Fibroblast of peridontal ligament (primary cell): ENCODE results near the gene KLHDC8B.

Experiments
- DNase-seq: peaks from one replicate; pipeline ENCODE4 v3.0.0-alpha.2; 2010; ENCODE audit errors: extremely low read depth

The KLHDC8B gene

DNA sequence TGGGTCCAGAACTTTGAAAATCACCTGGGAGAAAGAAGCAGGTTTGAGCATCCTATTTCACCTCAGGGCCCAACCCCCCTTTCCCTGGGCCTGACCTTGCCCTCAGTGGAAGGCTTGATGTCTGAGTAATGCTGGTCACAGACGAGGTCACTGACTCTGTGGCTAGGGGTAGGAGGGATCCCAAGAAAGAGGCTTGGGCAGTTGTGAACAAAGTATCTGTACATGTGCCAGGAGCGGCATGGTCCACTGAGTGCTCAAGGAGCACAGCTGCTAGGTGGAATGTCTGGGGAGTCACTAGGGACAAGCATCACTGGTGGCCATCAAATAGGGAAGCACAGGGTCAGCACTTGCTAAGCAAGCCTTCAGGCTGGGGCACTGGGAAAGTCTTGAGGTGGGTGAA lies 12.6 kb upstream of the KLHDC8B start:
- DNase-seq, result no peak

DNA sequence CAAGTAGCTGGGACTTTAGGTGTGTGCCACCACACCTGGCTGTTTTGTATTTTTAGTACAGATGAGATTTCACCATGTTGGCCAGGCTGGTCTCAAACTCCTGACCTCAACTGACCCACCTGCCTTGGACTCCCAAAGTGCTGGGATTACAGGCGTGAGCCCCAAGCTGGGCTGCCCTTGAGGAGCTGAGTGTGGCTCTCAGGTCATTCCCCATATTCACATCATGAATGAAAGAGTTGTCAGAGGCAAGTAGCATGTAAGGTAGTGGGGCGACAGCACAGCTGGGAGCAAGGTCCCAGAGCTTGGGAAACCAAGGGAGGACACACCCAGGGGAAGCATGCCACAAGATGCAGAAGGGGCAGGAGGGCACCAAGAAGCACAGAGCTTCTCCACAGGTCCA lies 10.2 kb upstream of the KLHDC8B start:
- DNase-seq, result no peak

DNA sequence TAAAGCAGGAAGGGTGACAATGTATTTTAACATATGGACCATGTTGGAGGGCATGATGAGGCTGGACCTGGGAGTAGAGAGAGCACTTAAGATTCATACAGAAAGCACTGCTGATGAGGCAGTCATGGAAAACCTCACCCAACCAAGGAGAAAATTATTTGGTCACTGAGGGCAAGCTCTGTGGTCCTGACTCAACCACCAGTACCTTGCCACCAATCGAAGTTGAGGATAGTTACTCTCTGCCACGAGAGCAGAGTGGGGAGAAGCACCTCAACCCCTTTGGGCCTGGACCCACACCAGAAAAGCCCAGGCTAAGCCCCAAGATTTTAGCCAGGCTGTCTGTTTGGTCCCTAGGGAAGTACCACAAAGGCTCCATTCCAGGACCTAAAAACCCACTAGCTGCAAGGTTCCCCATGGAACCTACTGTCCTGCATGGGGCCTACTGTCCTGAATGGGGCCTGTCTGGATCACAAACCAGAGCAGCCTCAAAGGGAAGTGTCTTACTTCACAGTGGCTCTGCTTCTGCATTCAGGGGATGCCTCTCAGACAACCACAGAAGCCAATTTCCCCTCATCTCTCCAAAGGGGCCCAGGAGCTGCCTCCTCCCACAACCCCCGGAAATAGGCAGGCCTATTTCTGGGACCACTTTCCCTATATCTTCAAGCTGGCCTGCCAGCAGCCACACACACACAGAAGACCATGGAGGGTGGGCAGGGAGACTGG lies 9.4 kb upstream of the KLHDC8B start:
- no peak for DNase-seq

DNA sequence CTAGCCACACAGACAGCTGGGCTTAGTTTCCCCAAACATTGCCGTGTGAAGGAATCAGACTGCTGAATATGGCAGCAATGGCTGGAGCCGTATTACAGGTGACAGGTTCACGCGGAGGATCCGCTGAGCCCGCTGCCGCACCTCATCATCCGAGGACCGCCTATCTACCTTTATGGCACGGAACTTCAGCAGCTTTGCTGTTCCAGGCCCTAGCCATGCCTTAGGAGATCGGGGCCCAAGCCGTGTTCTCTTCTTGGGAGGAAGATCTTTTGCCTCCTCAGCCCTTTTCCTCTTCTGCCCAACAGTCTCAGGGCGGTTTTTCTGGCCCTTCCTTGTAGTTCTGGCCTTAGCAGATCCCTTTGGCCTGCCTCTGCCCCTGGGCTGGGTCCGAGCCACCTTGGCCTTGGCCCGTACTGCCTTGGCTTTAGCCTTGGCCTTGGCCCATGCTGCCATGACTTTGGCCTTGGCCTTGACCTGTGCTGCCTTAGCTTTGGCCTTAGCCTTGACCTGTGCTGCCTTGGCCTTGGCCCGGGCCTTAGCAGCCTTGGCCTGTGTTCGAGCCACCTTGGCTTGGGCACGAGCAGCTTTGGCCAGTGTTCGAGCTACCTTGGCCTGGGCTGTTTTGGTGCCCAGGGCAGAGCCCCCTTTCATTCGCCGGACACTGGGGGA lies 8.5 kb upstream of the KLHDC8B start:
- DNase-seq, result no peak

DNA sequence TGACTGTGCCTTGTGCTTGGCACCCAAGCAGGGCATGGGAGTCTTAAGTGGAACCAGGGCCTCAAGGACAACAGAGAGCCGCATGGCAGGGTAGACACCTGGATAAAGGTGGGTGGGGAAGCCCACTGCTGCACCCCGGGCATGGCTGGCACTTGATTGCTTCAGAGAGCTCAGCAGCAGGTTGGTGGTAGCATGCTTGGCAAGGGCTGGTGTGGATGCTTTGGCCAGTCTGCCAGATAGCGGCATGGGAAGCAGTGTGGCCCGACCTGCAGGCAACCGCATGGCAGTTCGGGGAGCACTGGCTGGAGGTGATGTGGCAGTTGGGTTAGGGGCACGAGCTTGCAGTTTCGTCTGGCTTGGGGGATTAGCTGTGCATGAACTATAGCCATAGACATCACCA lies 7.8 kb upstream of the KLHDC8B start:
- no peak for DNase-seq

DNA sequence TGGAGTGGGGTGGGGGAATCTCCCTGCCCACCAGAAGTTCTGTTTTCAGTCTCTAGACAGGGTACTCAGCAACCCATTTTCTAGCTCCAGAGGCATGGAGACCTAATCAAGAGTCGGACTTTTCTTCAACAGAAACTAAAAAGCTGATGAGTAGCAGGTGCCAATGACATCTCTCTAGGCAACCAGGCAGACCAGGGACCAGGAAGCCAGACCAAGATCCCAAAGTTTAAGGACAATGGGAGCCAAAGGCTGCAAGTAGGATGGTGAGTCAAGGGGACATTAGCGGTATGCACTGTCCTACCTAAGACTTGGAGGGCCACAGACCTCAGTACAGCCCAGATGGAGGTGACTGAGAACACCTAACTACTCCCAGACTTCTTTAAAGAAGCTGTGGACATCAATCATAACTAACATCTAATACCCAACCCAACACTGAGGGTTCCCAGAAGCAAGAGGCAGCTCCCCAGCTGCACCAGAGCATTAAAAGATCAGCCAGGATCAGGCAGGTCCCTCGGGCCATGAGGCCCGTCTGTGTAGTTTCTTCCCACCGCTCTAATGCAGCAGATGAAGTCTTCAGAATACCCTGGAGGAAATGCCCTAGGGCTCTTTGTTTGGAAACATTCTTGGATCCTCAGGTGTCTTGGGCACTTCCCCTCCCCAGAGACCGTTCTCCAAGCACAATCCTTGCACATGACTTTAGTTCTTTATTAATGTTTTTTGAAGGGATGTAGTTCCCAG lies 6.2 kb upstream of the KLHDC8B start:
- DNase-seq, result no peak

DNA sequence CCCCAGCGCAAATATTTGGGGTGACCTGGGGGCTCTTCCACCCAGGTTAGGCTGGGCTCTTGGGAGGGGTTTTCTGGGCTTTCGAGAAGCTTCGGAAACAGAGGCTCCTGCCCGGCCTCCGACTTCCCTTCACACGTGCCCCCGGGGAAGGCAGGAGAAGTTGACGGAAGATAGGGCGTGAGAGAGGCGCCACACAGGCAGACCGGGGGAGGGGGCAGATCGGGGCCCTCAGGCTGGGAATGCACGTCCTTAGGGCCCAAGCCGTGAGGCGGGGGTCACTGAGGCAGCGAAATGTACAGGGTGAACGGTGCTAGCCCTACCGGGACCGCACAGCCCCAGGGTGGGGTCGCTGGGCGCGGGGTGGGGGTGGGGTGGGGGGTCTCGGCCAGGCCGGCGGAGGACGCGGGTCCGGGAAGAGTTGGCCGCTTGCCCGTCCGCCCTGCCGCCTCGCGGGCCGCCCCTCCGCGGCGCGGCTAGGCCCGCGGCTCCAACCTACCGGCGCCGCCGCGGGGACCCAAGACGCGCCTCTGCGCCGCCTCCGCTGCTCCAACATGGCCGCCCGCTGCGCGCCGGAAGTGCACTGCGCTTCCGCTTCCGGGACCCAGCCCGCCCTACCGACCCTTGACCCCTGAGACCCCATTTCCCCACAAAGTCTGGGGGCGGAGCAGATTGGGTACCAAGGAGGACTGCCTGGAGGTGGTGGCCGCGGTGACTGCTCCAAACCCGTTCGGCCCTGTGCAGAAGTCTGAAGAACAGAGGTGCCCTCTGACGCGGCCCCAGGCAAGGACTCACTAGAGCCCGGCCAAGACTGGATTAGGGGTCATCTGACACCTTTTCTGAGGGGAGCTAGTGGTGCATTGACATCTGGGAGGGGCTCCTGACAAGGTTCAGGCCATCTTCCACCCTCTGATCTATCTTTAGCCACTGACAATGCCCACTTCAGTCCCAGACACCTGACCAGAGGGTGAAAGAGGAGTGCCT lies 5.3 kb upstream of the KLHDC8B start, which contains the start of gene CCDC71:
Gene CCDC71, minus strand, starts transcription at position 561 of the 981 bp plus-strand sequence. CDS start 2,123 bp downstream, outside the sequence.
- DNase-seq, result peak; percentile 57

DNA sequence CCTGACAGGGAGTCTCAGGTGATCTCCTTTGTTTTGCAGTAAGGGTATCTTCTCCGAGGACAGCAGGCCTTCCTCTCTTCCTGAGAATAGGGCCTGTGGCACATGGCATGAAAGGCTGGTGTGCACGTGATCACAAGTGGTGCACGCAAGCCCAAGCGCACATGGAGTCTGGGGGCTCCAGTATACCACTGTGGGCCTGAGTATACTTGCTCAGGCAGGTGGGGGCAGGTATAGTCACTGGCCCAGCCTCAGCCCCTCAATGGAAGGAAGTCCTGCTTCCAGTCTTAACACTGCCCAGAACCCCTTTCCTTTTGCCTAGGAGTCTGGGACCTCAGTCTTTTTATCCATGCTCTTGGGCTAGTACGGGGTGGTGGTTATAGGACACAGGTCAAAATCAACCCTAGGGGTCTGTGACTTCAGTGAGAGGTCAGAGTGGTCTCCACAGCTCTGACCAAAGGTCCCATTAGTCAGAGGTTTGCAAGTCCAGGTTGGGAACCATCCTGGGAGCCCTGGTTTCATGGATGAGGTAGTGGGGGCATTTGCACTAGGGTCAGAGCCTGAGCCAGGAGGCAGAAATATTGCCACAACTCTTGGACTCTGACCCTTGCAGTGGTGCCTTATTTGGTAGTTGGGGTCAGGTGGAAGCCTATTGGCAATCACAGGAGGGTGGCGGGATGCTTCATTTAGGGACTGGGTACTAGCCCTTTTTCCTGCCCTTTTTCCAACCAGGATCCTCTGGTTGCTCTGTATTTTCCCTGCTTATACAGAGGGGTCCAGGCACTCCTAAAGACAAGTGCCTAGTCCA lies 4.4 kb upstream of the KLHDC8B start:
- DNase-seq, result no peak

DNA sequence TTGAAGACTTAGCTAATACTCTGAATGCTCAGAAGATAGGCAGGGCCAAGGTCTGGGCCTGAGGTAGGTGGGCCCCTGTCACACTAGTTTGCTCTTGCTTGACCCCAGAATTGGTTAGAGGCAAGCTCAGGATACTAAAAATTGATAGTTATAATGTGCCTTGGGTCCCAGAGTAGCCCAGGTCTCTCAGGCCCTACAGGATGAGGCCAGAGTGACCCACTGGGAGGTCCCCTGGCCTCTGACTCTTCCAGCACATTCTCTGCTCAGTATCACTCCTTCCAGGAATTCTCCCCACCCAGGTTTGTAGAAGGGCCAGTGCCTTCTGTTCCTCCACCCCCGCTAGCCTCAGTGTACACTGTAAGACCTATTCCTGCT lies 667 bp upstream of the KLHDC8B start:
- no peak for DNase-seq

DNA sequence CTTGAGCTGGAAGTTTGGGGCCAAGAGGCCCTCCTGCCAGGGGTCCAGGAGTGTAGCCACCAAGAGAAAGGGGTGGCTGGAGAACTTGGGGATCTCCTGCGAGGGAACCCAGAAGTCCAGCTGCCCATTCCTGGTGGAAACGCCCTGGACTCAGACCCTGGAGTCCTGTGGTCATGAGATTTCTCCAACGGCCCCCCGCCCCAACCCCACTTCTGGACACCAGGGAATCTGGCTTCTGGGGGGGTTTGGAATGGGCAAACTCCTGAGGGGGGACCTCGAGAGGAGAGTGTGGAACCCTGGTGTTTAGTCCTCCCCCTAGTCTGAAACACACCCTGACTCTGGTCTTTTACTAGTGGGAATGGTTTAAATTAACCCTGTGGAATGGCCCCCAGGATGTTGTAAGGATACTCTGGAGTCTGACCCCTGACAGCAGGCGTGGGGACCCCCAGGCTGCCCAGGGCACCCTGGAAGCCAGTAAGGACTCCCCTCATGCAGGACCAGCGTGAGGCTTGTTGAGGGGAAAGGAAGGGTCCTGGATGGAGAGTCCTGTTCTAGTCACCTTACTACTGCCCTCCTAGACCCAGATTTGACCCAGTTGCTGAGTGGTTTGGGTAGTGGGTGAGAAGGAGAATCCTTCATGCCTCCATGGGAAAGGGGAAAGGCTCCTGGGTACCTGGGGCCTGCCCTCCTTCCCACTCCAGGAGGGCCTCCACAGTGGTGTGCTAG lies 540 bp downstream of the KLHDC8B start:
- no peak for DNase-seq

DNA sequence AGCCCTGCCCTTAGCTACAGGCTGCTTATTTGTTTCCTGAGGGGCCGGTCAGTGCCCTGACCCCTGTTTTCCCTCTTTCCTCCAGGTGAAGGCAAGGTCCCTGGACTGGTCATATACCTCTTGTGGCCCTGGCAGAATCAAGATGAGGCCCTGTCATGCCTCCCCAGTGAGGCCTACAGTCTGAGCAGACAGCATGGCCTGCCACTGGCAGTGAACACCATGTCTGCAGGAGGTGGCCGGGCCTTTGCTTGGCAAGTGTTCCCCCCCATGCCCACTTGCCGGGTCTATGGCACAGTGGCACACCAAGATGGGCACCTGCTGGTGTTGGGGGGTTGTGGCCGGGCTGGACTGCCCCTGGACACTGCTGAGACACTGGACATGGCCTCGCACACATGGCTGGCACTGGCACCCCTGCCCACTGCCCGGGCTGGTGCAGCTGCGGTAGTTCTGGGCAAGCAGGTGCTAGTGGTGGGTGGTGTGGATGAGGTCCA lies 1.2 kb downstream of the KLHDC8B start:
- no peak for DNase-seq

DNA sequence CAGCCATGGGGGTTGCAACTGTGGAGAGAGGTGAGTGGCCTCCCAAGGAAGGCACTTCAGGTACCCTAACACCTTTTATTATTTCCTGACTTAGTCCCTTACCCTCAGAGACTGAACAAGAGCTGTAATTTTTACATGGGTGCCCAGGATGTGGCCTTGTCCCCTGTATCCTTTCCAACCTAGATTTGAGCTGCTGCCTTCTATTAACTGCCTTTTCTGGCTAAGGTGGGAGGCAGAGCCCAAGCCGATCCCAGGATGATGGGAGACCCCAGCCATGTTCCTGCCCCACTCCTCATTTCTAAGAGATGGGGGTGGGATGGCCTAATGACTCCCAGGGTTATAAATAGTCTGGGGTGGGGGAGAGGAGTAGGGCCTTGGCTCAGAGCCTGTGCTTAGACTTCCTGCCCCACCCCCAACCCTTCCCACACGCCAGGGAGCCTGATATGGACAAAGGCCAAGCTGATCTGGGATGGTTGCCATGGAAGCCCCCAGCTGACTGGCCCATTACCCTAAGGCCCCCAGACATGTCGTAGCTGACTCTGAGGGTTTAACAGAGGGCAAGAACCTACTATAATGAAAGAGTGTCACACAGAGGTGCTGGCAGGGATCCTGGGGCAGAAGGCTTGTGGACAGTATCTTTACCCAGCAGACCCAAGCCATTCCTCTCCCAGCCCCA lies 1.9 kb downstream of the KLHDC8B start:
- no peak for DNase-seq

DNA sequence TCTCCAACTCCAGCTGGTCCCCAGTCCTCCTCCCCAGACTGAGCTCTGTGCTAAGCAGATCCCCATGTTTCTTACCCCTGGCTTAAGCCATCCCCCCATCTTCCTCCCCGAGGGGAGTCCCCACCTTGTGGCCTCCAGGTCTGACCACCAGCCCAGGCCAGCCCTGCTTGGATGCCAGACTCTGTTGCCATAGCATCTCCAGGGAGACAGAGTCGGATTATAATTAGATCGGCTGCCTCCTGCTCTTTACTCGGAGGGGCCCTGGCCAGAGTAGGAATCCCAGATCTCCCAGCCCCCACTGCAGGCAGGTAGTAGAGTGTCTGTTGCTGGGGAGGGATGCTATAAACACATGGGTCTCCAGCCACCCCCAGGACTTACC lies 2.4 kb downstream of the KLHDC8B start:
- DNase-seq, result no peak

DNA sequence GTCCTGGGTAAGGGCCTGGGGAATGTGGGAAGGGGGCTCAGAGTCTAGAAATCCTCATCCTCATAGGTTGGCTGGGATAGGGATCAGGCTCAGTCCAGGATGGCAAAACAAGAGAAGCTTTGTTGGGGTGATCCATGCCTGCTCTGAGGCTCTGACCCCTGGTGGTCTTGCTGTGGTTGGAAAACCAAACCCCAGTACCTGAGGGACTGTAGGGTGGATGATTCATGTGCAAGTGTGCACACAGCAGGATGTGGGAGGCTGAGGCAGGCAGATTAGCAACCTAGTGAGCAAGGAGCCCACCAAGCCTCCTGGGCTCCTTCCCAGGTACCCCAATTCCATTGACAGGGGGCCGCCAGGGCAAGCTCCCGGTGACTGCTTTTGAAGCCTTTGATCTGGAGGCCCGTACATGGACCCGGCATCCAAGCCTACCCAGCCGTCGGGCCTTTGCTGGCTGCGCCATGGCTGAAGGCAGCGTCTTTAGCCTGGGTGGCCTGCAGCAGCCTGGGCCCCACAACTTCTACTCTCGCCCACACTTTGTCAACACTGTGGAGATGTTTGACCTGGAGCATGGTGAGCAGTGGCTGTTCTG lies 3.1 kb downstream of the KLHDC8B start:
- DNase-seq, result no peak

DNA sequence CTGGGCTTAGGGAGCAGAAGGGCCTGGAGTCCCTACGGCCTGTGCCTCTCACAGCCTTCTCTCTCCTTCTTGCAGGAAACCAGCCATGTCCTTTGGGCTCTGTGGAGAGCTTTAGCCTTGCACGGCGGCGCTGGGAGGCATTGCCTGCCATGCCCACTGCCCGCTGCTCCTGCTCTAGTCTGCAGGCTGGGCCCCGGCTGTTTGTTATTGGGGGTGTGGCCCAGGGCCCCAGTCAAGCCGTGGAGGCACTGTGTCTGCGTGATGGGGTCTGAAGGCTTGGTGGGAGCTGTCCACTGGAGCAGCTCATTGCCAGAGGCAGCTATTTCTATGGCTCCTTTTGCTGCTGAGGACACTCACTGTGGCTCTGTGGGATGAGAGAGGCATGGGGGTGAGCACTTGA lies 4.1 kb downstream of the KLHDC8B start:
- no peak for DNase-seq

DNA sequence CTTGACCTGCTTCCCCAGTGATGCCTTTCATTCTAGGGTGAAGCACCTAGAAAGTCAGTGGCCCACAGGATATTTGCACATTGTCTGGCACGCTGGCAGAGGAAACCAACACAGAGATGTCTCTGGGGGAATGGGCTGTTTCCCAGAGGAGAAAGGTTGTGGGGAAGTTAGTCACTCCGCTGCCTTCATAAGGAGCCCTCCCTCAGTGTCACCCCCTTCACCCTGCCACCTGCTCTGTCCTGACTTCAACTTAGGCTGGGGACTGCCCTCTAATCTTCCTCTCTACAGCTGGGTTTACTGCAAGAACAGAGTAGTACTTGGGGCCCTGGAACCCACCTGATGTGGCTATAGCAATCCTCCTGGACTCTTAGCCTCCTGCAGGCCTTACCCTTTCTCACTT lies 5.7 kb downstream of the KLHDC8B start:
- DNase-seq, result no peak

DNA sequence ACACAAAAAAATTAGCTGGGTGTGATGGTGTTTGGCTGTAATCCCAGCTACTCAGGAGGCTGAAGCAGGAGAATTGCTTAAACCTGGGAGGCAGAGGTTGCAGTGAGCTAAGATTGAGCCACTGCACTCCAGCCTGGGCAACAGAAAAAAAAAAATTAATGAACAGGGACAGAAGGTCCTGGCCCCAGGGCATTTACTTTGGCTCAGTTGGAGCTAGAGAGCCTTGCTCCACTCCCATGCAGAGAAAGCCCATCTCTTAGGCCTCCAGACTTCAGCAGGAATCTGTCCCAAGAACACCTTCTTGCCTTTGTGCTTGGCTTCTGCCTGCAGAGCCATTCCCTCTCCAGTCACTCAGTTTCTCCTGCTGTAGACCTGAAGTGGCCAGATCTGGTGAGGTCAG lies 8.7 kb downstream of the KLHDC8B start:
- DNase-seq, result no peak

DNA sequence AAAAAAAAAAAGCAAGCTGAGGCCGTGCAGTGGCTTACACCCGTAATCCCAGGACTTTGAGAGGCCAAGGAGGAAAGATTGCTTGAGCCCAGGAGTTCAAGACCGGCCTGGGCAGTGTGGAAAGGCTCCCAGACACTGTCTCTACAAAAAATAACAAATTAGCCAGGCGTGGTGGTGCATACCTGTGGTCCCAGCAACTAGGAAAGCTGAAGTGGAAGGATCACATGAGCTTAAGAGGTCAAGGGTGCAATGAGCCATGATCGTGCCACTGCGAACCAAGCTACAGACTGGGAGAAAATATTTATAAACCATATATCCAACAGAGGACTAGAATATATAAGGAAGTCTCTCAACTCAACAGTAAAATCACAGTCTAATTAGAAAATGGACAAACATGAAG lies 10.0 kb downstream of the KLHDC8B start:
- DNase-seq, result no peak

DNA sequence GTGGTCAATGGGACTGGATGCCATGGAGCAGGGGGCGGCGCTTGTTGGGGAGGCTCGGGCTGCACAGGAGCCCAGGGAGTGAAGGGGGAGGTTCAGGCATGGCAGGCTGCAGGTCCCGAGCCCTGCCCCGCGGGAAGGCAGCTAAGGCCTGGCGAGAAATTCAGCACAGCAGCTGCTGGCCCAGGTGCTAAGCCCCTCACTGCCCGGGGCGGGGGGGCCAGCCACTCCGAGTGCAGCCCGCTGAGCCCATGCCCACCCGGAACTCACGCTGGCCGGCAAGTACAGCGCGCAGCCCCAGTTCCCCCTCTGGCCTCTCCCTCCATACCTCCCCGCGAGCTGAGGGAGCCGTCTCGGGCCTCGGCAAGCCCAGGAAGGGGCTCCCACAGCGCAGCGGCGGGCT lies 11.3 kb downstream of the KLHDC8B start:
- DNase-seq, result no peak
